HG03060 (cell line): Measurements from ENCODE around the gene PNLDC1.
"Not testable (repeated sequence)": the region's sequence is repeated elsewhere in the genome, so short reads cannot be mapped to it uniquely, and the experiment has no call there.

ENCODE experiments used
- ATAC-seq: cut with Tn5 transposase; IDR thresholded peaks from one replicate; pipeline ENCODE4 v1.9.1; 2021; ENCODE audit warnings: low read depth, moderate number of reproducible peaks; ENCODE audit not compliant: unreplicated experiment

The PNLDC1 gene

GRCh38 chr6:159778131-159778530 lies 21.9 kb upstream of the PNLDC1 start:
- ATAC-seq = no peak

DNA sequence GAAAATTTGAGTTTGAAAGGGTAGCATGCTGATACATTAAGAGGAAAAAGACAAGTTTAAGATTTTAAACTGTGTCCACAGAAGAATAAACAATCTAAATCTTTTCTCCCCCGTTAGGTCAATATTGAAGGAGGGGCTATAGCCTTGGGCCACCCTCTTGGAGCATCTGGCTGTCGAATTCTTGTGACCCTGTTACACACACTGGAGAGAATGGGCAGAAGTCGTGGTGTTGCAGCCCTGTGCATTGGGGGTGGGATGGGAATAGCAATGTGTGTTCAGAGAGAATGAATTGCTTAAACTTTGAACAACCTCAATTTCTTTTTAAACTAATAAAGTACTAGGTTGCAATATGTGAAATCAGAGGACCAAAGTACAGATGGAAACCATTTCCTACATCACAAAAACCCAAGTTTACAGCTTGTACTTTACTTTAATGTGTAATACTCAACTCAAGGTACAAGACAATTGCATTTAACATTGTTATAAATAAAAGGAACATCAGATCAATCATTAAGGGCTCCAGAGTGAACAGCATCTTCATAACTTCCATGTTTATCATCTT lies 21.5 kb upstream of the PNLDC1 start:
- ATAC-seq = no peak

GRCh38 chr6:159788276-159788675 lies 11.8 kb upstream of the PNLDC1 start:
- no peak for ATAC-seq

- ATAC-seq = no peak
These were observed 11.2 kb upstream of the PNLDC1 start for GRCh38 chr6:159788753-159789376.

- peak; percentile 65 for ATAC-seq
These were observed 10.5 kb upstream of the PNLDC1 start, which contains the start of gene TCP1 for GRCh38 chr6:159789377-159790148. TCP1 (minus strand) TSS chr6:159789602; CDS start chr6:159789468, 134 bp downstream.

- peak; percentile 83 for ATAC-seq
These were observed 9.7 kb upstream of the PNLDC1 start, which contains the start of gene MRPL18 for GRCh38 chr6:159790149-159790955. MRPL18 (plus strand) TSS chr6:159790467; CDS start chr6:159790588, 121 bp downstream.

GRCh38 chr6:159790956-159791598 lies 9.0 kb upstream of the PNLDC1 start:
- no peak for ATAC-seq

- not testable (repeated sequence) for ATAC-seq
These were observed 5.1 kb upstream of the PNLDC1 start for GRCh38 chr6:159794976-159795375.

DNA sequence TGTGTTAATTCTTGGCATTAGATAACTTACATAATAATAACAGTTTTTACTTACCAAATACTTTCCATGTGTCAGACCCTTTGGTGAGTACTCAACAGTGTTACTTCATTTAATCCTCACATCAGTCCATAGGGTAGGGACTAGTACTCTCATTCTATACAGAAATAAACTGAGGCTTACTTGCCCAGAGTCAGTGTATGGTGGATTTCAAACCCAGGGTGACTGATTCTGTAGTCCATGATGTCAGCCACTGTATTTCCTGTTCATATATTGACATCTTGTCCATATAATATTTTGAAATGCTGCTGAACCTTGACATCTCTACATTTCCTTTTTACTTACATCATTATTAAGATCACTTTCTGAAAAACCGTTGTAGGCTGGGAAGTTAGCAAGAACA lies 2.5 kb upstream of the PNLDC1 start:
- no peak for ATAC-seq

GRCh38 chr6:159801935-159802334 lies 1.9 kb downstream of the PNLDC1 start:
- no peak for ATAC-seq

- ATAC-seq = no peak
These were observed 4.4 kb downstream of the PNLDC1 start for GRCh38 chr6:159804504-159804903.

DNA sequence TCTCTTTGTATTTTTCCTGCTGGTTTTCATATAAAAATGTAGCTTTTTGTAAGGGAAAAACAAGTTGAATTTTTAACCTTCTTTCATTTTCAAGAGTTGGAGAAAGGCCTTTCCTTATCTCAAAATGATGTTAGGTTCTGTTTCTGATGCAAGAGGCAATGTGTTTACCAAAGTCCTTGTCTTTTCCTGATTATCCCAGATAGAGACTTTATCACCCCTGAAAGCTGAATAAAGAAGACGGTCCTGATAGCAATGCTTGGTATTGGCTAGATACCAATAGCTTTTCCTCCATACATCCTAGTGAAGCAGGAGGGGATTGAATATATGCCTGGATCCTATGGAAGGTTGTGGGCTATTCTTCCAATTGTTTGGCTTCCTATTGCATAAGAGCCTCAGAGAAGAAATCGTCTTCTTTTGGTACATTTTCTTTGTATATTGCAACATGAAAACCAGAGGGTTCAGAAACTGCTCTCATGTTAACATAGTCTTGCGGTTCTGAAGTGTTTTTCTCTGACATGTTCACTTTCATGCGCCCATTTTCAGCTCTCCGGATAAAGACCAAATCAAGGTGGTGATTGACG lies 5.5 kb downstream of the PNLDC1 start:
- ATAC-seq = no peak

DNA sequence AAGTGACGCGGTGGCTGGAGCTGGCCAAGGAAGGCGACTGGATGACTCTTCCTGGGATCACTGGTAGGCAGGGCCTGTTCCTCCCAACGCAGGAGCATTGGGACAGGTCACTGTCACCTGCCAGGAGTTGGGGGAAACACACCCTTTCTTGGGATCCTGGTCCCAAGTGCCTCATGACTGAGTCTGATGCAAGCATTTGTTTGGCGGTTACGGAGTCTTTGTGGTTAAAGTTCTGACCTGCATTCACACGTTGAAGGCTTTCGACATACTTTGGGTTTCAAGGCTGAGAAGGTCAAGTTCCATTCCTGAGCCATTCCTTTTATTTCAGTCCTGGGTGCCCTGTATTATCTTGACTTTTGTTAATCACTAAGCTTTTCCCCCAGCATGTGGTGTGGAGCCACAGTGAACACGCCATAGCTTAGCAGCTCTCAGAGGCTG lies 6.0 kb downstream of the PNLDC1 start:
- no peak for ATAC-seq

GRCh38 chr6:159807150-159807858 lies 7.2 kb downstream of the PNLDC1 start:
- ATAC-seq = no peak

DNA sequence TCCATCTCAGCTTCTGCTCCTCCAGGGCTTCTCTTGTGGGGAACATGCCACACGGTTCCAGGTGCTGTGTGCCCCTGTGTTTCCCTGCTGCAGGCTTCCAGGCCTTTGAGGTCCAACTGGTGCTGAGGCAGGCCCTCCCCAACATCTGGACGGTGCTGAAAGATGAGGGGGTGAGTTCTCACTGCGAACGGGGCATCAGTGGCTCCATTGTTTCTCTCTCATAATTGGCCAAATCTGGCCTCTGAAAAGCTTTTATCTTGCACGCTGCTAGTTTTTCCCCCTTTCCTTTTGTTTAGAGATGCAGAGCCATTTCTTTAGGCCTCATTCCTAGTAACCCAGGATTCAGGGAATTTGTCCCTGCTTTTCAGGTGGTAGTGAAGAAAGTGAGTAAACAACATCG lies 8.6 kb downstream of the PNLDC1 start:
- no peak for ATAC-seq

GRCh38 chr6:159809149-159809548 lies 9.1 kb downstream of the PNLDC1 start:
- ATAC-seq = no peak

GRCh38 chr6:159813781-159814180 lies 13.7 kb downstream of the PNLDC1 start:
- no peak for ATAC-seq

DNA sequence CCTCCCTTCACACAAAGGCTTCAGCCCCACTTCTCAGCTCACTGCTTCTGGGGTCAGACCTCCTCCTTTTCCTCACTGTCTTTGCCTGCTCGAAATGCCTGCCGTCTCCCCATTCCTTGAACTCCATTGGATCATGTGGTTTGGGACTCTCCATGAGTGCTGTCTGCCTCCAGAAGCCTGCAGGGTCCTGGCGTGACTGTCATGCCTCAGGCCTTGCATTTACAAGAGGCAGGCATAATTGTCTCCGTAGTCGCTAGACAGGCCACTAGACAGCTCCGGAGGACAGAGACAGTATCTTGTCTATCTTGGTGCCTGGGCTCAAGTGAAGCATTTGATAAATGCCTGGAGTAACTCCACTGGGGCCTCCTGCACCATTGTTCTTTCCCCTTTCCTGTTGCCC lies 15.3 kb downstream of the PNLDC1 start:
- ATAC-seq = no peak

DNA sequence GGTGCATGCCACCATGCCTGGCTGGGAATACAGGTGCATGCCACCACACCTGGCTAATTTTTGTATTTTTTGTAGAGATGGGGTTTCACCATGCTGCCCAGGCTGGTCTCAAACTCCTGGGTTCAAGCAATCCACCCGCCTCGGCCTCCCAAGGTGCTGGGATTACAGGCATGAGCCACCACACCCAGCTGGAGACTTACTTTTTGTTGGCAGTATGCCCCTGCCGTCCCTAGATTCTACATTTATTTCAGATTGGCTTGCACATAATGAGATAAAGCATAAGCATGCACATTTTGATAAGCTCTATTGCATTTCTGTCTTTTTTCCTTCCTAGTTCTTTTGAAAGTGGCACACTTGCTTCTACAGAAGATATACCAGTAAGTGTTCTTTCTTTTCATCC lies 16.7 kb downstream of the PNLDC1 start:
- not testable (repeated sequence) for ATAC-seq
